GM18511 (cell line): ENCODE data around the gene SLFN11.
"Not testable (repeated sequence)": the region's sequence is repeated elsewhere in the genome, so short reads cannot be mapped to it uniquely, and the experiment has no call there.

Experiments
- ATAC-seq: cut with Tn5 transposase; IDR thresholded peaks from one replicate; pipeline ENCODE4 v1.9.1; 2021; ENCODE audit warnings: mild to moderate bottlenecking, moderate library complexity; ENCODE audit not compliant: unreplicated experiment

The SLFN11 gene, protein sequence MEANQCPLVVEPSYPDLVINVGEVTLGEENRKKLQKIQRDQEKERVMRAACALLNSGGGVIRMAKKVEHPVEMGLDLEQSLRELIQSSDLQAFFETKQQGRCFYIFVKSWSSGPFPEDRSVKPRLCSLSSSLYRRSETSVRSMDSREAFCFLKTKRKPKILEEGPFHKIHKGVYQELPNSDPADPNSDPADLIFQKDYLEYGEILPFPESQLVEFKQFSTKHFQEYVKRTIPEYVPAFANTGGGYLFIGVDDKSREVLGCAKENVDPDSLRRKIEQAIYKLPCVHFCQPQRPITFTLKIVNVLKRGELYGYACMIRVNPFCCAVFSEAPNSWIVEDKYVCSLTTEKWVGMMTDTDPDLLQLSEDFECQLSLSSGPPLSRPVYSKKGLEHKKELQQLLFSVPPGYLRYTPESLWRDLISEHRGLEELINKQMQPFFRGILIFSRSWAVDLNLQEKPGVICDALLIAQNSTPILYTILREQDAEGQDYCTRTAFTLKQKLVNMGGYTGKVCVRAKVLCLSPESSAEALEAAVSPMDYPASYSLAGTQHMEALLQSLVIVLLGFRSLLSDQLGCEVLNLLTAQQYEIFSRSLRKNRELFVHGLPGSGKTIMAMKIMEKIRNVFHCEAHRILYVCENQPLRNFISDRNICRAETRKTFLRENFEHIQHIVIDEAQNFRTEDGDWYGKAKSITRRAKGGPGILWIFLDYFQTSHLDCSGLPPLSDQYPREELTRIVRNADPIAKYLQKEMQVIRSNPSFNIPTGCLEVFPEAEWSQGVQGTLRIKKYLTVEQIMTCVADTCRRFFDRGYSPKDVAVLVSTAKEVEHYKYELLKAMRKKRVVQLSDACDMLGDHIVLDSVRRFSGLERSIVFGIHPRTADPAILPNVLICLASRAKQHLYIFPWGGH

DNA sequence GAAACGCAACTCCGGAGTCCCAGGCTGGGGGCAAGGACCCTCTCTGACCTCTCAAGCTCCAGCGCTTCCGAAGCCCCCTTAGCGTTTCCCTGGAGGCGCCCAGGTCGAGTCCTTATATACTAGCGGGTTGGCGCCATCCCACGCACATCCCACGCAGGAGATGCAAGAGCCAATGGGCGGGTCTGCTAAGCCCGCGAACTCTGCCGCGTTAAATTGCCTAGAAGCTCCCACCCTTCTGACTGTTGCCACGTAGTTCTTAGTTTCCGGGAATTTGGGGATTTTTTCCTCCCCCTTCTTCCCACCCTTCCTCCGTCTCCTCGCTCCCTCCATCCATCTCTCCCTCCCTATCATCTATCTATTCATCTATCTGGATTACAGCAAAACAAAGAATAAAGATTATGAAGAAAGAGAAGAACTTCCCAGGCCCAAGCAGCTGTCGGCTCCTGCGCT lies at the start of gene SLFN11:
Gene SLFN11 (minus strand): TSS at position 88 of the 450 bp plus-strand sequence. CDS start 9,814 bp downstream, outside the sequence.
- peak; percentile 73 for ATAC-seq

DNA sequence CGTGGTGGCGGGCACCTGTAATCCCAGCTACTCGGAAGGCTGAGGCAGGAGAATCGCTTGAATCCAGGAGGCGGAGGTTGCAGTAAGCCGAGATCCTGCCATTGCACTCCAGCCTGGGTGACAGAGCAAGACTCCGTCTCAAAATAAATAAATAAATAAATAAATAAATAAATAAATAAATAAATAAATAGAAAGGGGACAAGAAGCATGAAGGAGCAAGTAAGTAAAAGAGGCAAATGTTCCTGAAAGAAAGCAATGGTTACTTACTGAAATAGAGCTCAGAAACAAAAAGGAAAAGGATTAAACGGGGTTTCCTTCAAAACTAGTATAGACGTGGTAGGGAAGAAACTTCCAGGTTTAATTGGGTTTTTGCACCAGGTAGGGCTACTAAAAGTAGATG lies 47.6 kb upstream of the SLFN11 start:
- ATAC-seq = not testable (repeated sequence)

DNA sequence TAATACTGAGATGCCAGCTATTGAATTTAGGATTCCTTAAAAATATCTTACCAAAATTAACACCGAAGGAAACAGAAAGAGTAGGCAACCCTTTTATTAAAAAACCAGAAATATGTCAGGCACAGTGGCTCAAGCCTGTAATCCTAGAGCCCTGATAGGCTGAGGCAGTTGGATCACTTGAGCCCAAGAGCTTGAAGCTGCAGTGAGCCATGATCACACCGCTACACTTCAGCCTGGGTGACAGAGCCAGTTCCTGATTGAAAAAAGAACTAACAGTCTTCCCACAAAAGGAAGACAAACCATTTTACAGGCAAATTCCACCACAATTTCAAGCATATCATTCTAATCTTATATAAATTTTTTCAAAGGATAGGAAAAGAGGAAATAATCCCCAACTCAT lies 43.2 kb upstream of the SLFN11 start:
- no peak for ATAC-seq

DNA sequence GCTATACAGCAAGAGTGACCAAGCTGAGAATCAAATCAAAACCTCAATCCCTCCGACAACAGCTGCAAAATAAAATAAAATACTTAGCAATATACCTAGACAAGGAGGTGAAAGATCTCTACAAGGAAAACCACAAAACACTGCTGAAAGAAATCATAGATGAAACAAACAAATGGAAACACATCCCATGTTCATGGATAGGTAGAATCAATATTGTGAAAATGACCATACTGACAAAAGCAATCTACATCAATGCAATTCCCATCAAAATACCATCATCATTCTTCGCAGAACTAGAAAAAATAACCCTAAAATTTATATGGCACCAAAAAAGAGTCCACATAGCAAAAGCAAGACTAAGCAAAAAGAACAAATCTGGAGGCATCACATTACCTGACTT lies 41.3 kb upstream of the SLFN11 start:
- not testable (repeated sequence) for ATAC-seq

DNA sequence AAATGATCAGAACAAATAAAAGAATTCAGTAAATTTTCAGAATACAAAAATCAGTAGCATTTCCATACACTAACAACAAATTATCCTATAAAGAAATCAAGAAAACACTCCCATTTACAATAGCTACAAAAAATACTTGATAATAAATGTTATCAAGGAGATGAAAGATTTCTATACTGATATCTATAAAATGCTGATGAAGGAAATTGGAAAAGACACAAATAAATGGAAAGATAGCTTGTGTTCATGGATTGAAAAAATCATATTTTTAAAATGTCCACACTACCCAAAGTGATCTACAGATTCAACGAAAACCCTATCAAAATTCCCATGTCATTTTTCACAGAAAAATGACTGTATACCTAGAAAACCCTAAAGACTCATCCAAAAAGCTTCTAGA lies 40.8 kb upstream of the SLFN11 start:
- ATAC-seq = no peak

DNA sequence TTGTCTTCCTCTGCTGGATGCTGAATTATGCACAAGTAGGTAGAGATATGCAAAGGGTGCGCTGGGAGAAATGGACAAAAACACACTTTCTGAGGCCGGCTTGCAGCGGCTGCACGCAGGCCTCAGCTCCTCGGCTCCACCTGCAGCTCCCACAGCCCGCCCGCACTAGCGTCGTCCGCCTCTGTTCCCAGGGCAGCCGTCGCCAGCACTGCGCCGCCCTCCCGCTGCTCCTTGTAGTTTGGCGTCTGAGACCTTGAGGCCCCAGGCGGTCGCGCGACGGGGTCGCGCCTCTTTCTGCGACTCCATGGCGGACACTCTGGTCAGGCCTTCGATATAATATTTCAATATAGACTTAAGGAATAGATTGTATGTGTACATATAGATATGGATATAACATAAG lies 34.1 kb upstream of the SLFN11 start:
- ATAC-seq = no peak

DNA sequence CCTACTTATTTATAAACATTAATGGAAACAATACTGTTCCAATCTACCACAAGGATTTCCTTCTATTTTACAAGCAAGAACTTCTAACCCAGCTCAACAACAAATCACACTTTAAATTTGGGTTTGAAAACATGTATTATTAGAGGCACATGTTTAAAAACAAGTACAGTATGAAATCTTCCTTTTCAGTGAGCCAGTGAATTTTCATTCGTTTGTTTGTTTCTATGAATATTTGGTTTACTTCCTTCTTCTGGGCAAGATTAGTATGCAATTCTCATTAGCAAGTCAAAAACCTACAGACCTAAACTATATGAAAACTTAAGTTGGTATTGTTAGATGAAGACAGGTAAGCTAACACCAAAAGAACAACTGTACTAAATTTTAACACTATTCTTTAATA lies 33.1 kb upstream of the SLFN11 start:
- ATAC-seq = no peak

DNA sequence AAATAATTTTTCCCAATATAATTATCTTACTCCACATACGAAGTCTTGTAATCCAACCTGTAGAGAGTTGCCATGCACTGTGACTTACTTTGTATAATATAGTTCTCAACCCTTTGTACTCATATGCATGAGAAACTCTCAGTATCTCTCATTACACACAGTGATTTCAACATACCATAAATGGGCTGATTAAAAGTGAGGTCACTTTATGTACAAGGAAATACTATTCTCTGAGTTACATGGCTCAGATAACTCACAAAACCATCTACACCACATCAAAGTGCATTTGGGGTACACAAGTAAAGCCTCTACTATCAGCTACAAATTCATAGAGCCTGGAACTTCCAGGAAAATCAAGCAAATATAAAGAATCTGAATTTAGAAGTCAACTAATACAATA lies 30.9 kb upstream of the SLFN11 start:
- no peak for ATAC-seq

DNA sequence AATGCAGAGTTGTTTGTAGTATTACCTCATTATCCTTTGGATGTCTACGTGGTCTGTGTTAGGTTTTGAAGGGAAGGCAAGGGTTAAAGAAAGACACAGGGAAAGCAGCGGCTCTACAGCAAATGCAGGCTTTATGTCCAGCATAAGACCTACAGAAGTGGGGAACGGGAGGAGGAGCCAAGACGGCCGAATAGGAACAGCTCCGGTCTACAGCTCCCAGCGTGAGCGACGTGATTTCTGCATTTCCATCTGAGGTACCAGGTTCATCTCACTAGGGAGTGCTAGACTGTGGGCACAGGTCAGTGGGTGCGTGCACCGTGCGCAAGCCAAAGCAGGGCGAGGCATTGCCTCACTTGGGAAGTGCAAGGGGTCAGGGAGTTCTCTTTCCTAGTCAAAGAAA lies 20.4 kb upstream of the SLFN11 start:
- not testable (repeated sequence) for ATAC-seq

DNA sequence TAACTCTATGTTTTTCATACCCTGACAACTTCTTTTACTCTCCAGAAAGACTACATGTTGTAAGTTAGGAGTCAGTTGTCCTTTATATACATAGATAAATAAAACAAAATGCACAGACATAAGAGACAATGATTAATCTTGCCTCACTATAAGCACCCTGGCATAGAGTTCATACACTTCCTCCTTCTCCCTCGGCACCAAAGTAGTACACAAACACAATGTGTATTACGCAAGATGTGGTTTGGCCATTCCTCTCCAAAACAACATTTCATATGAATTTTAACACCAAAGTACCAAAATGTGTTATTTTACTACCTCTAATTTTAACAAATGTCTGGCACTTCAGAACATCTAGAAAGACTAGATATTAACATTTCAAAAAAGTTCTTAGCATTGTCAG lies 17.2 kb upstream of the SLFN11 start:
- ATAC-seq = no peak

DNA sequence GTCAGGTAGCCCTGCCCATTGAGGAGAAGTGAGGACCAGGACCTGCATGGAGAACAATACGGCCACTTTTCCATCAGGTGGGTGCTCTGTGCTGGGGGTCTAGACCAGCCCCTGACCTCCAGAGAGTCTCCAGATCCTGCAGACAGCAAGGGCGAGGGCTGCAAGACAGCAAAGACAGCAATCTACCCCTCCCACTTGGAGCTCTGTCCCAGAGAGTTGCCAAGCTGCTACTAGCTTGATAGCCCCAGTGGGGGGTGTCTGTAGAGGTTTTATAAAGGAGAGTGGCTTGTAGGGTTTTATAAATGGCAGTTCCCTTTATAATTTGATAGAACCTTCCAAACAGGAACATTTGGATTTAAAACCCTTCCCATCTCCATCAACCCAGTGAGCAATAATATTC lies 16.7 kb upstream of the SLFN11 start:
- no peak for ATAC-seq

DNA sequence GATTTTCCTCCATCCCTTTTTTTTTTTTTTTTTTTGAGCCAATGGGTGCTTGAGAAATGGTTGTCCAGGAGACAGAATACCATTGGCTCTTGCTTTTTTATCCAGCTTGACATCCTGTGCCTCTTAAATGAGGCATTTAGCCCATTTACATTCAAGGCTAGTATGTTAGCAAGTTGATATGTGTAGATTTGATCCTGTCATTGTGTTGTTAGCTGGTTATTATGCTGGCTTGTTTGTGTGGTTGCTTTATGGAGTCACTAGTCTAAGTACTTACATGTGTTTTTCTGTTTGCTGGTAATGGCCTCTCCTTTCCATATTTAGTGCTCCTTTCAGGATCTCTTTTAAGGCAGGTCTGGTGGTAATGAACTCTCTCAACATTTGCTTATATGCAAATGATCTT lies 14.1 kb upstream of the SLFN11 start:
- no peak for ATAC-seq

DNA sequence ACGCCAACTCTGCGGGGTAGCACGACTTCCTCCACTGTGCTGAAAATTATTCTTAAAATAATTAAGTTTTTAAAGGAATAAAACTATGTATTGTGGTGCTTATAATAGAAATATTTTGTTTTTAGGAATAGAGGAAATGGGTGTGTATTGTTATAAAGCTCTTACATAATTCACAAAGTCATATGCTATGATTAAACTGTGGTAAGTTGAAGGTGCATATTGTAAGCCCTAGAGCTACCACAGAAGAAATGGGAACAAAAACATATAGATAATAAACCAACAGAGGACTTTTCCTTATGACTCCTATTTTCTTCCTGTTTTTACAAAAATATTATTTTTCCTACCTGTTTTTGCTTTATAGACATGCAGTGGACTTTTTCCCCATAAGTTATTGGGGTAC lies 4.3 kb upstream of the SLFN11 start:
- ATAC-seq = no peak

DNA sequence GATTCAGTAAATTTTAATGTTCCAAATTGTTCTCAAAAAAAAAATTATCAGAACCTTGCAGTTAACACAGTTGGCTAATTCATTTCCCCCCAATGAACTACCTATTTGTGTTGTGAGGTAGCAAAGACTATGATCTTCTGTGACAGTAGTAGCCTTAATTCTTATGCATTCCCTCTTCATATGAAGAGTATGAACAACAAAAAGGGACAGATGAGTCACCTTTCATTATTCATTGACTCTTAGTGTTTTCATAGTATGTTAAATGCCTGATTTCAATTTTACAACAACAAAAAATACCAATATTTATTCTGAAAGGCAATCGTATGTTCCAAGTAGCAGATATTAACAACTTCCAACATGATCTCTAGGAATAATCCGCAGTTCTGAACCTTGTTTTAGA lies 3.6 kb upstream of the SLFN11 start:
- ATAC-seq = no peak

DNA sequence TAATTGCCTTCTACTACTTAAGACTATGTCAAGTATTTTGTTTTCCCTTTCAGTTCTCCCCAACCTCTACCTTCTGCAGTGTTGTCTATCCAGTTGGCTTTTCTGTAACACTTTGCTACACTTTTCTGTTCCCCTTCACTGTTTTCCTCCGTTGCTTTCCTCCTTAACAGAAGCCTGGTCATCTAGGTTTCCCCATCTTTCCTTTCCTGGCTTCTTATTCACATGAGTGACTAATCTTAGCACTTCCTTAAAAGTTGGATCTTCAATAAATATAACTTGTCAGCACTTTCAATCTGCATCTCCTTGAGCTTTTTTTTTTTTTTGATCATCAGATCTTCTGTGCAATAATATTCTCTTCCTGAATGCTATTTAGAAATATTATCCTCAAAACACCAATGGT lies 2.8 kb upstream of the SLFN11 start:
- ATAC-seq = no peak

DNA sequence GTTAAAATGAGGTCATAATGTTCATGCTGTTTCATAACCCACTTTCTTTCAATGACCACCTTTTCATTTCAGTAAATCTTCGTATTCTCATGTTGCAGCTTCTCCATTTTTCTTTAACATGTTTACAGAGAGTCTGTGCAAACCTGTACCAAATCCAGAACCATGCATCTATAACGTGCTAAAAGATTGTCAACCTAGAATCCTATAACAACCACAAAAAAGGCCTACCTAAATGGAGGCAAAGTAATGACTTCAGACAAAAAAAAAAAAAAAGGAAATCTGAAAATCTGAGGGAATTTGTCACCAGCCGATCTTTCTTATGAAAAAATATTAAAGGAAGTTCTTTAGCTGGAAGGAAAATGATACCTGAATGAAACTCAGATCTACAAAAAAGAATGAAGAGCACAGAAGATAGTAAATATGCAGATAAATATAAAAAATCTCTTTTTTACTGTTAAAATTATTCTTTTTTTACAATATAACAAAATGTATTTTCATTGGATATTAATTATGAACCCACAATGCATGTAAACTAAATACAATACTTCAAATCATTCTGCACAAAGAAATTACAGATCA lies 1.4 kb upstream of the SLFN11 start:
- ATAC-seq = no peak

DNA sequence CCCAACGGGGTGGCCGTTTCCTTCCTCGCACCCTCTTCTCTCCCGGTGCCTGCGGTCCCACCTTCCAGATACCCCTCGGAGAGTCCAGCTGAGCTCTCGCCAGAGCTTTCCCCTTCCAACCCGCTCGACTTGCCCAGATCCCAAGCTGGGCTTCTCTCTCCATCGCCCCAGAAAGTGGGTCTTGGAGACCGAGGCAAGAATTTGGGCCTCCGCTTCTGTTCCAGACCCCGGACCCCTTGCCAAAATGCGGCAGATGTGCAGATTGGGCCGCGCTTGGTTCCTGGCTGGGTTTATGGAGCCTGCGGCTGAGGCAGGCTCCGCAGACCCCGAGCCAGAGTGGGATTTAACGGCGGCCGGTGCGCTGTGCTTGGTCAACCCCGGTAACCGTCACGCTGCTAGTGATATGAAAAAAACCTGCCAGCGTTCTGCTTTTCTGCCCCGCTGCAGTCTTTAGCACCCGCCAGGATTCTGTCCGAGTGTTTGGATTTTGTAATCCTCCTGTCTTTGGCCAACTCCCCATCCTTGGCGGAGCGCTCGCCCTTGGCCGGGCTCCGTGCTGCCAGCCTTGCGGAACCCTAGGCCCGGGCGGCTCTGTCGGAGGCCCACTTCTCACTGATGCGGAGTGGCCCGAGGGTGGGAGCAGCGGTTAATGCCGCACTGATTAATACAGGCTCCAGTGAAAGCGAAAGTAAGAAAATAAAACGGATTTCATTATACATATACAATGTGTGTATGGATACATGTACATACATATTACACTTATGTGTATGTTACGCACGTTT lies 754 bp upstream of the SLFN11 start:
- ATAC-seq = peak; percentile 42

DNA sequence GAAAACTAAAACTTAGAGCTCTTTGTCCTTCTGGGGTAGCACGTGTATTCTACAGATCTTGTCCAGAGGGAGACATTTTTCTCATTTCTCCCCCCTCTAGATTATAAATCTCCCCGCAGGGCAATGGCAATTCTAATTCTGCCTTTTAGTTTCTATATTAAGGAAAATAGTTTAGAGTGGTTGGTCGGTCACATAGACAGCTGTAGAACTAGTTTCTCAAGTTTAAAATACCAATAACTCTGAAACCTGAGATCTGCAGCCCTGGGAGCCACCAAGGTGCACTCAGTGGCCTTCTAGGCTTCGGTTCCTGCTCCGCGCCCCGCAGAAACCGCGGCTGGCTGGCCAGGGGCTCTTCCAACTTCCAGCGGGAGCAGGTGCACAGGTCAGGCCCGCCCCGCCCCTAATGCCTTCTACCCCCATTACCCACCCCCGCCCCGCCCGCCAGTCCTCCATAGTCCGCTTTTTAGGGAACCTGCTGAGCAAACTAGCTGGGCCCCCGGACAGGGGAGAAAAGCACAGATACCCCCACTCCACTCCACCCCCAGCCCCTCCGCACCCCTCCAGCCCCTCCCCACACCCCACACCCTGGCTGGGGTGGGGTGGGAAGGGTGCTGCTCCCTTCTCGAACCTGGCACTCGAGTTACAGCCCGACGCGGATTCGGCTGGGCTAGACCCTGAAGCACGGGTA lies 431 bp downstream of the SLFN11 start:
- ATAC-seq = peak; percentile 14

DNA sequence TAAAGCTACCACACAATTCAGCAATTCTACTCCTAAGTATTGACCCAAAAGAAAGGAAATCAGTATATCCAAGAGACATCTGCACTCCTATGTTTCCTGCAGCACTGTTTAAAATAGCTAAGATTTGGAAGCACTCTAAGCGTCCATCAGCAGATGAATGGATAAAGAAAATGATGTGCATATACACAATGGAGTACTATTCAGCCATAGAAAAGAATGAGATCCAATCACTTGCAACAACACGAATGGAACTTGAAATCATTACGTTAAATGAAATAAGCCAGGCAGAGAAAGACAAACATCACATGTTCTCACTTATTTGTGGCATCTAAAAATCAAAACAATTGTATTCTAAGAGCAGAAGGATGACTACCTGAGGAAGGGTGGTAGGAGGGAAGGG lies 1.5 kb downstream of the SLFN11 start:
- ATAC-seq = no peak
